ENCODE data around the gene IPO4.

DNA sequence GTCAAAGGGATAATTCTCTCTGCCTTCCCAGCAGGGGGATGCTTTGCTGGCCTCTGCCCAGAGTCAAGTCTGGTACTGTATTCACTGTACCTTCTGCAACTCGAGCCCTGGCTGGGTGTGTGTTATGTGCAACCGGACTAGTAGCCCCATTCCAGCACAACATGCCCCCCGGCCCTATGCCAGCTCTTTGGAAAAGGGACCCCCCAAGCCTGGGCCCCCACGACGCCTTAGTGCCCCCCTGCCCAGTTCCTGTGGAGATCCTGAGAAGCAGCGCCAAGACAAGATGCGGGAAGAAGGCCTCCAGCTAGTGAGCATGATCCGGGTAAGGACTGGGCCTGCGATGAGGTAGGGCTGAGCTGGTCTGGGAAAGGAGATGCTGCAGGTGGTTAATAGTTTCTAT lies 38.0 kb downstream of the IPO4 start:
- TF ChIP-seq, protein P1, sequence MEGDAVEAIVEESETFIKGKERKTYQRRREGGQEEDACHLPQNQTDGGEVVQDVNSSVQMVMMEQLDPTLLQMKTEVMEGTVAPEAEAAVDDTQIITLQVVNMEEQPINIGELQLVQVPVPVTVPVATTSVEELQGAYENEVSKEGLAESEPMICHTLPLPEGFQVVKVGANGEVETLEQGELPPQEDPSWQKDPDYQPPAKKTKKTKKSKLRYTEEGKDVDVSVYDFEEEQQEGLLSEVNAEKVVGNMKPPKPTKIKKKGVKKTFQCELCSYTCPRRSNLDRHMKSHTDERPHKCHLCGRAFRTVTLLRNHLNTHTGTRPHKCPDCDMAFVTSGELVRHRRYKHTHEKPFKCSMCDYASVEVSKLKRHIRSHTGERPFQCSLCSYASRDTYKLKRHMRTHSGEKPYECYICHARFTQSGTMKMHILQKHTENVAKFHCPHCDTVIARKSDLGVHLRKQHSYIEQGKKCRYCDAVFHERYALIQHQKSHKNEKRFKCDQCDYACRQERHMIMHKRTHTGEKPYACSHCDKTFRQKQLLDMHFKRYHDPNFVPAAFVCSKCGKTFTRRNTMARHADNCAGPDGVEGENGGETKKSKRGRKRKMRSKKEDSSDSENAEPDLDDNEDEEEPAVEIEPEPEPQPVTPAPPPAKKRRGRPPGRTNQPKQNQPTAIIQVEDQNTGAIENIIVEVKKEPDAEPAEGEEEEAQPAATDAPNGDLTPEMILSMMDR (IDR thresholded peaks at IDR 0.05; ENCODE audit: control extremely low read depth in 1 of 3, insufficient read depth in 1 of 3, low read depth in 1 of 3, low read length in 3 of 3): no peak
- TF ChIP-seq FOSL1 (IDR thresholded peaks at IDR 0.05; ENCODE audit: insufficient read depth, low read depth, low read length) (no peak), EZH2 (IDR thresholded peaks at IDR 0.05; ENCODE audit: low read depth, low read length, severe bottlenecking) (no peak), BRCA1 (IDR thresholded peaks at IDR 0.05; ENCODE audit: low read depth, low read length) (no peak)

Data from H1 (cell line).